ENCODE measurements around the gene TMEM87A. TPM values are rescaled to one million over a fixed set of nuclear protein-coding genes. Genes with fewer than 3 reads are reported as not detected.
"Not testable (repeated sequence)": the region's sequence is repeated elsewhere in the genome, so short reads cannot be mapped to it uniquely, and the experiment has no call there.

Gene TMEM87A, protein sequence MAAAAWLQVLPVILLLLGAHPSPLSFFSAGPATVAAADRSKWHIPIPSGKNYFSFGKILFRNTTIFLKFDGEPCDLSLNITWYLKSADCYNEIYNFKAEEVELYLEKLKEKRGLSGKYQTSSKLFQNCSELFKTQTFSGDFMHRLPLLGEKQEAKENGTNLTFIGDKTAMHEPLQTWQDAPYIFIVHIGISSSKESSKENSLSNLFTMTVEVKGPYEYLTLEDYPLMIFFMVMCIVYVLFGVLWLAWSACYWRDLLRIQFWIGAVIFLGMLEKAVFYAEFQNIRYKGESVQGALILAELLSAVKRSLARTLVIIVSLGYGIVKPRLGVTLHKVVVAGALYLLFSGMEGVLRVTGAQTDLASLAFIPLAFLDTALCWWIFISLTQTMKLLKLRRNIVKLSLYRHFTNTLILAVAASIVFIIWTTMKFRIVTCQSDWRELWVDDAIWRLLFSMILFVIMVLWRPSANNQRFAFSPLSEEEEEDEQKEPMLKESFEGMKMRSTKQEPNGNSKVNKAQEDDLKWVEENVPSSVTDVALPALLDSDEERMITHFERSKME
- total RNA-seq: 45.2 TPM

DNA sequence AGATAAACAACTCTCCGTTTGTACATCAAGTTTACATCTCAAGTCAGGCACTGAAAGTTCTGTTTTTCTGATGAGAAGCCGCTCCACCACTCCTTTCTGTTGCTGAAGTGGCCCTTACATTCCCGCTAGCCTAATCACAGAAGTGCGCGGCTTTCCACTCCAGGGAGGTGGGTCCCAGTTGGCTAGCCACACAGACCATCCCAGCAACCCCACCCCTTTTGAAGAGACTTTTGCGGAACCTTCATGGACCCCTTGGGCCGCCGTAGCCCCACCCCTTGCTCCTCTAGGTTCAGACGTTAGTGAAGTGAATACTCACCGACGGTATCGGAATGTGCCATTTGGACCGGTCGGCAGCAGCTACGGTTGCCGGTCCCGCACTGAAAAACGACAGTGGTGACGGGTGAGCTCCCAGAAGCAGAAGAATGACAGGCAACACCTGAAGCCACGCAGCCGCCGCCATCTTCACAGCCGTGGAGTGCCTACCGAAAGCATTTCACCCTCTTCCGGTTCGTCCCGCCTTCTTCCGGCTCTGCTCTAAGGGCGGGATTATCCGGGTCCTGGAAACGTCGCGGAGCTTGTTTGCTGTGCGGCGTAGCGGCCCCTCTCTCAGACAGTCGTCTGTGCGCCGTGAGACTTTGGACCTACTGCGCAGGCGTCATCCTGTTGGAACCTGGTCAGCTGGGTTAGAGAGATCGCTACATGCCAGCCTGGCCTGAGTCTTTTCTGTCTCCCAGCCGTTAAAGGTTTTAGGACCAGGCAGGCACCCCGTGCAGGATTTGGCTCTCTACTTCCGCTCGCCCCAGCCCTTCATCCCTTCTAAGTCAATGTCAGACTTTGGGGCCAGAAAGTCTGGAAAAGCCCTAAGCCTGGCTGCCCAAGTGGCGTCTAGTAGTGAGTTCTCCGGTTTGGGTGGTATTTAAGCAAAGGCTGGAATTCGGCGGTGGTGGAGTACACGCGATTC lies at the start of gene TMEM87A, which contains the start of gene GANC:
Gene TMEM87A, minus strand, starts transcription at position 495 of the 961 bp plus-strand sequence. Its CDS starts 35 bp downstream, at position 460.
Gene GANC, plus strand, starts transcription at position 263 of the 961 bp plus-strand sequence. CDS start 1,281 bp downstream, outside the sequence.
- TF ChIP-seq CTCF (IDR thresholded peaks at IDR 0.05): no peak
- peak; percentile 91 to 98 for TF ChIP-seq POLR2AphosphoS5 (IDR thresholded peaks at IDR 0.05; ENCODE audit: insufficient read depth in 1 of 2, low read depth in 1 of 2)
- peak in 1 of 2 donors; percentile 84 for TF ChIP-seq POLR2A (IDR thresholded peaks at IDR 0.05)
- Histone ChIP-seq H3K4me3 (peak within 1 kb of the TSS; percentile 64 to 71), H3K9me3 (no peaks in the 10 kb centered on the region), H3K4me1 (peaks cover 48% of the 10 kb centered on the region), H3K27me3 (no peaks in the 10 kb centered on the region), H3K27ac (peak within 1 kb of the TSS; percentile 94), H3K36me3 (no peaks in the 10 kb centered on the region)
- intact Hi-C loops (cut with DNase I): no loop called here
- DNase-seq (ENCODE audit: extremely low spot score in 2 of 2): peak; percentile 97 to 98

DNA sequence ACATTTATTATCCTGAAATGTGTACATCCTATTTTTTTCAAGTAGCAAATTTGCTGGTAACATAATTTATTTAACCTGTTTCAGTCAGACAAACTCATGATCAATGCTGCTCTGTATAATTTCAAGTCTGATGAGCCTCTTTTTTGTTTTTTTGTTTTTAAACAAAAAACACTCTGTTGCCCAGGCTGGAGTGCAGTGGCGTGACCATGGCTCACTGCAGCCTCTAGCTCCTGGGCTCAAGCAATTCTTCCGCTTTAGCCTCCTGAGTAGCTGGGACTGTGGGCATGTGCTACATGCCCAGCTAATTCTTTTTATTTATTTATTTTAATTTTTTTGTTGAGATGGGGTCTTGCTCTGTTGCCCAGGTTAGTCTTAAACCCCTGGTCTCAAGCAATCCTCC lies 46.0 kb upstream of the TMEM87A start:
- Histone ChIP-seq H3K36me3 (peaks cover 0 to 12% of the 10 kb centered on the region in 2 donors), H3K27me3 (no peaks in the 10 kb centered on the region), H3K4me3 (no peak overlapping the region), H3K27ac (no peak overlapping the region), H3K4me1 (no peaks in the 10 kb centered on the region), H3K9me3 (no peaks in the 10 kb centered on the region)
- no peak for DNase-seq (ENCODE audit: extremely low spot score in 2 of 2)
- intact Hi-C loops (cut with DNase I): no loop called here
- TF ChIP-seq POLR2AphosphoS5 (IDR thresholded peaks at IDR 0.05; ENCODE audit: insufficient read depth in 1 of 2, low read depth in 1 of 2): no peak
- no peak for TF ChIP-seq CTCF (IDR thresholded peaks at IDR 0.05)

DNA sequence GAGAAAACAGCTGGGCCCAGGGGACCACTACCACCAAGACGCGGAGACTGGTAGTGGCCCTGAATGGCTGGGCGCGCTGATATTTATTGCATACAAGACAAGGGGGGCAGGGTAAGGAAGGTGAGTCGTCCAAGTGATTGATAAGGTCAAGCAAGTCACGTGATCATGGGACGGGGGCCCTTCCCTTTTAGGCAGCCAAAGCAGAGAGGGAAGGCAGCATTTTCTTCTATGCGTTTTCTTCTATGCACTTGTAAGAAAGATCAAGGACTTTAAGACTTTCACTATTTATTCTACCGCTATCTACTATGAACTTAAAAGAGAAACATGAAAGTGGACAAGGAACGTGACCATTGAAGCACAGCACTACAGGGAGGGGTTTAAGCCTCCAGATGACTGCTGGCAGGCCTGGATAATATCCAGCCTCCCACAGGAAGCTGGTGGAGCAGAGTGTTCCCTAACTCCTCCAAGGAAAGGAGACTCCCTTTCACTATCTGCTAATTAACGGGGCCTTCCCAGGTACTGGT lies 43.1 kb upstream of the TMEM87A start:
- intact Hi-C loops (cut with DNase I): not testable (repeated sequence)

DNA sequence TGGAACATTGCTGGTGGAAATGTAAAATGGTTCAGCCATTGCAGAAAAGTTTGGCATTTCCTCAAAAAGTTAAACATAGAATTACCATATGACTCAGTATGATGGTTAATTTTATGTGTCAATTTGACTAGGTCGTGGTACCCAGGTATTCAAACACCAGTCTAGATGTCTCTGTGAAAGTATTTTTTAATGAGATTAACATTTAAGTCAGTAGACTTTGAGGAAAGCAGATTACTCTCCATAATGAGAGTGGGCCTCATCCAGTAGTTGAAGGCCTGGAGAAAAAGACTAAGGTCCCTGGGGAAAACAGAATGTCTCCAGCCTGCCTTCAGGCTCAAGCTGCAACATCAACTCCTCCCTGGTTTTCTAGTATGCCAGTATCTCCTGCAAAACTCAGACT lies 42.3 kb upstream of the TMEM87A start:
- Histone ChIP-seq H3K4me3 (no peak overlapping the region), H3K27me3 (no peaks in the 10 kb centered on the region), H3K36me3 (peaks cover 0 to 22% of the 10 kb centered on the region in 2 donors), H3K27ac (no peak overlapping the region), H3K9me3 (no peaks in the 10 kb centered on the region), H3K4me1 (no peaks in the 10 kb centered on the region)
- no peak for DNase-seq (ENCODE audit: extremely low spot score in 2 of 2)
- intact Hi-C loops (cut with DNase I): no loop called here
- TF ChIP-seq CTCF (IDR thresholded peaks at IDR 0.05): no peak
- no peak for TF ChIP-seq POLR2AphosphoS5 (IDR thresholded peaks at IDR 0.05; ENCODE audit: insufficient read depth in 1 of 2, low read depth in 1 of 2)
- no peak for TF ChIP-seq POLR2A (IDR thresholded peaks at IDR 0.05)

More for the DNA sequence above, 43.1 kb upstream of the TMEM87A start:
- H3K36me3 ChIP-seq: peaks cover 0 to 15% of the 10 kb centered on the region in 2 donors
- not testable (repeated sequence) for DNase-seq (ENCODE audit: extremely low spot score in 2 of 2); H3K27me3 ChIP-seq; H3K4me3 ChIP-seq; H3K9me3 ChIP-seq; H3K27ac ChIP-seq; H3K4me1 ChIP-seq

DNA sequence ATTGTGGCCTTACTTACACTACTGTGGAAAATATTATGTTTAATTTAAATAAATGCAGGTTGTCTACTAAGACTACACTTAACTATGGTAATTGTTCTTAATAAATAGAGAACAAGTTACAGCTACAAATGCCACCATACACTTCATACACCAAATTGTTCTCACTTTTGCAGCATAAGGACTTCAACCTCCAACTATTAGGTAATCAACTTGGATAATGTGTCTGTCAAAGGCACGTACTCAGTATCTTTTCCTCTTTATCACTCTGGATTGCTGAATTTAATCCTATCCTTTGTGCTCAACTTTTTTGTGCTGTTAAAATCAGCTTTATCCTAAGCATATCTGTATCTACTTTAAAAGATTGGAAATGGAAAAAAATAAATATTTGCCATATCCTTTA lies 41.6 kb upstream of the TMEM87A start:
- DNase-seq (ENCODE audit: extremely low spot score in 2 of 2): no peak
- H3K27me3 ChIP-seq: no peaks in the 10 kb centered on the region
- no peak overlapping the region for H3K4me3 ChIP-seq
- H3K36me3 ChIP-seq: peaks cover 0 to 29% of the 10 kb centered on the region in 2 donors
- H3K9me3 ChIP-seq: no peaks in the 10 kb centered on the region
- no peak overlapping the region for H3K27ac ChIP-seq
- no peaks in the 10 kb centered on the region for H3K4me1 ChIP-seq
- intact Hi-C loops (cut with DNase I): no loop called here
- TF ChIP-seq CTCF (IDR thresholded peaks at IDR 0.05) (no peak), POLR2A (IDR thresholded peaks at IDR 0.05) (no peak), POLR2AphosphoS5 (IDR thresholded peaks at IDR 0.05; ENCODE audit: insufficient read depth in 1 of 2, low read depth in 1 of 2) (no peak)

All from vagina (tissue), 2 donors.